ENCODE measurements around the gene FKBP1A.
"Not testable (repeated sequence)": the region's sequence is repeated elsewhere in the genome, so short reads cannot be mapped to it uniquely, and the experiment has no call there.

FKBP1A gene

GRCh38 chr20:1417273-1417672, 24.4 kb upstream of the FKBP1A start:
- no peak for DNase-seq (ENCODE audit: low read depth, low spot score)

- DNase-seq (ENCODE audit: low read depth, low spot score), result no peak
These were observed 23.0 kb upstream of the FKBP1A start for GRCh38 chr20:1415667-1416468.

- no peak for DNase-seq (ENCODE audit: low read depth, low spot score)
These were observed 22.1 kb upstream of the FKBP1A start for GRCh38 chr20:1414982-1415381.

- DNase-seq (ENCODE audit: low read depth, low spot score), result no peak
These were observed 12.9 kb upstream of the FKBP1A start for GRCh38 chr20:1405801-1406200.

- no peak for DNase-seq (ENCODE audit: low read depth, low spot score)
These were observed 10.8 kb upstream of the FKBP1A start for GRCh38 chr20:1403624-1404023.

- DNase-seq (ENCODE audit: low read depth, low spot score), result no peak
These were observed 9.3 kb upstream of the FKBP1A start for GRCh38 chr20:1402149-1402548.

GRCh38 chr20:1401451-1401907, 8.6 kb upstream of the FKBP1A start:
- no peak for DNase-seq (ENCODE audit: low read depth, low spot score)

- not testable (repeated sequence) for DNase-seq (ENCODE audit: low read depth, low spot score)
These were observed 7.0 kb upstream of the FKBP1A start for GRCh38 chr20:1399678-1400366.

- DNase-seq (ENCODE audit: low read depth, low spot score), result not testable (repeated sequence)
These were observed 5.3 kb upstream of the FKBP1A start for GRCh38 chr20:1398185-1398584.

- DNase-seq (ENCODE audit: low read depth, low spot score), result no peak
These were observed 4.9 kb upstream of the FKBP1A start for GRCh38 chr20:1397710-1398109.

- no peak for DNase-seq (ENCODE audit: low read depth, low spot score)
These were observed 3.8 kb upstream of the FKBP1A start for GRCh38 chr20:1396702-1397101.

- DNase-seq (ENCODE audit: low read depth, low spot score), result no peak
These were observed 3.4 kb upstream of the FKBP1A start for GRCh38 chr20:1396264-1396663.

- no peak for DNase-seq (ENCODE audit: low read depth, low spot score)
These were observed 1.8 kb upstream of the FKBP1A start for GRCh38 chr20:1394686-1395085.

GRCh38 chr20:1393507-1393882, 641 bp upstream of the FKBP1A start:
- no peak for DNase-seq (ENCODE audit: low read depth, low spot score)

GRCh38 chr20:1392443-1392692, 486 bp downstream of the FKBP1A start:
- no peak for DNase-seq (ENCODE audit: low read depth, low spot score)

GRCh38 chr20:1391640-1392442, 1.0 kb downstream of the FKBP1A start:
- no peak for DNase-seq (ENCODE audit: low read depth, low spot score)

GRCh38 chr20:1390581-1391403, 2.1 kb downstream of the FKBP1A start:
- no peak for DNase-seq (ENCODE audit: low read depth, low spot score)

GRCh38 chr20:1389703-1390580, 2.9 kb downstream of the FKBP1A start:
- DNase-seq (ENCODE audit: low read depth, low spot score), result no peak

- no peak for DNase-seq (ENCODE audit: low read depth, low spot score)
These were observed 3.9 kb downstream of the FKBP1A start for GRCh38 chr20:1388741-1389483.

- DNase-seq (ENCODE audit: low read depth, low spot score), result no peak
These were observed 4.6 kb downstream of the FKBP1A start for GRCh38 chr20:1388253-1388652.

Data from activated naive CD8-positive, alpha-beta T cell treated with anti-CD3 and anti-CD28 coated beads, Interleukin-2, amount 50 U/mL, for 16 hours (primary cell).